HG03045 (cell line): ENCODE data around the gene KIAA1755.

Experiments used
- ATAC-seq: cut with Tn5 transposase; IDR thresholded peaks from one replicate; pipeline ENCODE4 v1.9.1; 2021; ENCODE audit warnings: mild to moderate bottlenecking, moderate library complexity; ENCODE audit not compliant: unreplicated experiment

The KIAA1755 gene

DNA sequence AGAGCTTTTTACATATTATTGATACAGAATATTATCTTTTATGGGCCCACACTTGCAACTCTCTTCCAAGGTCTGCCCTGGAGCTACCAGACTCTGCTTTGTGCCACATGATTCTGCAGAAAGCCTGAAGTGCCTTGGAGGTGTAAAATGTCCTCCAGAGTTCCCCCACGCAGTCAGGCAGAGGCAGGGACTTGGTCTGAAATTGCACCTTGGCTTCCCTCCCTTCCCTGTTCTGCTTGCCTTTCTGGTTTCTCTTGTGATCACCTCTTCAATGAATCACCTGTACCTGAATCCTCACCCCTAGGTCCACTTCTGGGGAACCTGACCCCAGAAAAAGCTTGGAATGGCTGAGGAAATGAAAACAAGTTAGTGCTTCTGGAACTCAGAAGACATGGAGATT, 52.4 kb downstream of the KIAA1755 start:
- ATAC-seq, result no peak

DNA sequence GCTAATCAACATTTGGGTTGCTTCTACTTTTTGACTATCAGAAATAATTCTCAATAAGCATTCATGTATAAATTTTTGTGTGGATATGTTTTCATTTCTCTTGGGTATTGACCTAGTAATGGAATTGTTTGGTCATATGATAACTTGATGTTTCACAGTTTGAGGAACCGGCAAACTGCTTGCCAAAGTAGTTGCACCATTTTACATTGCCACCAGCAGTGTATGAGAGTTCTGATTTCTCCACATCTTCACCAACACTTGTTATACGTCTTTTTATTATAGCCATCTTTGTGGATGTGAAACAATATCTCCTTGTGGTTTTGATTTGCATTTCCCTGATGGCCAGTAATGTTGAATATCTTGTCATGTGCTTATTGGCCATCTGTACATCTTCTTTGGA, 52.9 kb downstream of the KIAA1755 start:
- no peak for ATAC-seq

DNA sequence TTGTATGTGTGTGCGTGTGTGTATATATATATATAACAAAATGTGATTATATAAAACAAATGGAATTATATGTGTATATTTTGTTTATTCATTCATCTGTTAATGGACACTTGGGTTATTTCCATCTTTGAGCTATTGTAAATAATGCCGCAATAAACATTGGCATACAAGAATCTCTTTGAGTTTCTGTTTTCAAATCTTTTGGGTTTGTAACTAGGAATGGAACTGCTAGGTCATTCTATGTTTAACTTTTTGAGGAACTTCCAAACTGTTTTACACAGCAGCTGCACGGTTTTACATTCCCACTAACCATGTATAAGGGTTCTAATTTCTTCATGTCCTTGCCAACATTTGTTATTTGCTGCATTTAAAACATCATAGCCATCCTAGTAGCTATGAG, 55.5 kb downstream of the KIAA1755 start:
- ATAC-seq, result no peak

DNA sequence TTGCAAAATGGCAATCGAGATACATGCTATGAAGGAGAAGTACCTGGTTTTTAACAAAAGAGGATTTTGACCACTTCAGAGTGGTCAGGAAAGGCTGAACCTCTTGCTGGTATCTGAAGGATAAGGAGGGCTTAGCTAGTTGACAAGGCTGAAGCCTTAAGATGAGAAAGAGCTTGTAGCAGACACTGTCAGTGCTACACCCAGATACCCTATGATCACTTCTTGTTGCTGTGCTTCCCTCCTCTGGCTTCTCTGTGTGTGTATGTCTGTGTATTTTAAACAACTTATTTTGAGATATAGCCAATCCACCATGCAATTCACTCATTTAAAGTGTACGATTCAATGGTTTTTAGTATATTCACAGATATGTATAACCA, 56.6 kb downstream of the KIAA1755 start:
- no peak for ATAC-seq

DNA sequence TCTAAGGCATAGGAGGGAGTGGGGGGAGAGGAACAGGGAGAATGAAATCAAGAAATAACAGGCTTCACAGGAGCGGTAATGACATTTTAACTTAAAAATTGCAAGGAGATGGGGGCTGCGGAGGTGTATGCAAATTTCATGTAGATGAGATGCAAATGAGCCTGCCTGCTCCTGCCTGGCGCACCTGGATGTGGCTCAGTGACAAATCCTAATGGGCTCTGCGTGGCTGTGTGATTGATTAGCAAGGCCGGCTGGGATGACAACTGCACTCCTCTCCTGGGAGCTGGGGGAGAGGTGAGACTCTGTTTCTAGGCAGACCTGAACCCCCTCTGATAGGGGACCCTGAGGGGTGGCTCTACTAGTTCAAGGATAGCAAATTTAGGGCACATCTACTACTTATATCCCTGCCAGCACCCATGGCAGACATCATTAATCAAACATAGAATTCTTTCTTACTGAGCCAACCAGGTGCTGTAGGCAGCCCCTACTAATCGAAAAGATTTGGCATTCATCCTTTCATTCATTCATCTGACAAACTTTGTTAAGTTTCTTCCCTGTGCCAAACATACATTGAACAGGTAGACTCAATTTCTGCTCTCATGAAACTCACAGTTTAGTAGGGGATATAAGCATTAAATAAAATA, 57.1 kb downstream of the KIAA1755 start:
- no peak for ATAC-seq

DNA sequence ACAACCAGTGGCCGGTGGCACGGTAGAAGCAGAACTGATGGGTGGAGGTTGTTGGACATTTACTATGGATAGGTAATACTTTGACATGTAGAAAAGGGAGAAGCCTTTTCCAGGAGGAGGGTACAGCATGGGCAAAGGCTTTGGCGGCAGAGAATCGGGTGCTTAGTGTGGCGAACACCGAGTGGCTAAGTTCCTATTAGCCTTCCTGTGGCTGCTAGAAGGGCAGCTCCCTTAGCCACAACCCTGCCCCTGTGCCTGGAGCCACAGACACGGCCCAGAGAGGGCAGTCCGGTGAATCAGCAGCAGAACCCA, 57.6 kb downstream of the KIAA1755 start:
- no peak for ATAC-seq

DNA sequence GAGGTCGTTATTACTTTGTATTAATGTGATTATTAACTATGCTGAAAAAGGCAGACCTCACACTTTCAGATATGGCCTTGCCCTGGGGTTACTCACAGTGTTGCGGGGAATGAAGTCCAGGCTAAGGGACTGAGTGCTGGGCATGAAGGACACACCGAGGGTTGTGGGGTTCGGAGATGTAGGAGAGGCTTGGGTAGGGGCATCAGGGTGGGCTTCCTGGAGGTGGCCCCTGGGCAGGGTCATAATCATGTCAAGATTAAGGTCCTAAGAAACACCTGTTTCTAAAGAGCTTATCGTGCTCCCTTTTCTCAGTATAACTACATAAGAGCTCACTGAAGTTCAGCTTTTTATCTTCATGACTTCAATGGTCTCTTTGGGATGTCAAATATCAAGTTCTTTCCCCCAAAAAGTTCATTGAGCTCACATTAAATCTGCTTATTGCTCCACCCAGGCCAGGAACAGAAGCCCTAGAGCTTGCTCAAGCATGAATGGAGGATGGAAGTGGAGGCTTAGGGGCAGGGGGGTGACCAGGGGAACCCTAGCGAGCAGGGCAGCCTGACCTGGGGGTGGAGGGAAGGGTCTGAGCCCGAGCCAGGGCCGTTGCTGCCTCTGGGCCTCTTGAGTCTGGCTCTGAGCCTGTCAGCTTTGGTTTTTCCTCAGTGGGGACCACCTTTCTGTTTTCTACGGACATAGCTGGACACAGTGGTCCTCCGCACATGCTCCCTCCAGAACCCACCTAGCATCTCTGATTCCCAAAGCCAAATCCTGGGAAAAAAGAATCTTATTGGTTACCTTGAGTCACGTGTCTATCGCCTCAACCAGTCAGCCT, 58.2 kb downstream of the KIAA1755 start:
- no peak for ATAC-seq

DNA sequence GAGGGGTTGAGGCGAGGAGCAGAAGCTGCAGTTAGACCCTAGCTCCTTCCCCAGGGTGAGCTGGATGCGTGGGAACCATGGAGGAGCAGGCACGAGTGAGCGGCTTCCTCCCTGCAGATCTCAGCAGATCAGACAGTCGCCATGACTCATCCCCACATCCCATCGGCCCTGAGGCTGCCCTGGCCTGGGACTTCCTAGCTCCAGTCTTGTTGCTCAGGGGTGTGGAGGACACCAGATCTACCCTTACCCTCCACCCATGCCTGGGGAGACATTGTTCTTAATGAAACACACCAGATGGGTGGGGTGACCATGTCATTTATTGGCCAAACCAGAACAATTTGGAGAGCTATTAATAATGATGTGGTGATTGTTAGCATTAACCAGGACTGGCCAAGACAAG, 59.2 kb downstream of the KIAA1755 start:
- no peak for ATAC-seq

DNA sequence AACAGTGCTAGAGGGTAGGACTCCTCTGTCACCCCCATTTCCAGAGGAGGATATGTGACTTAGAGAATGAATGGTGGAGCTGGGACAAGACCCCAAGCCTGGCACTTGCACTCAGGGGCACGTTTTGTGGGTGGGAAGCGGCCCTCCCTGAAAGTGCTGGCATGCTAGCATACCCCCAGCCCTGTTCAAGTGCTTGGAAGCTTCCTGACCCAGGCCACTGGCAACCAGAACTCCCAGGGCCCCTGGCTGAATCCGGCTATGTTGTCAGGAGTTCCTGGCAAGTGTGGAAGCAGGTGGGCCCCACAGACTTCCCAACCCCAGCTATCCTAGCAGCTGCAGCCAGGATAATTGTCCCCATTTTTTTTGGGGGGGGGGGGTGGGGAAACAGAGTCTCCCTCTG, 59.9 kb downstream of the KIAA1755 start:
- ATAC-seq, result no peak

DNA sequence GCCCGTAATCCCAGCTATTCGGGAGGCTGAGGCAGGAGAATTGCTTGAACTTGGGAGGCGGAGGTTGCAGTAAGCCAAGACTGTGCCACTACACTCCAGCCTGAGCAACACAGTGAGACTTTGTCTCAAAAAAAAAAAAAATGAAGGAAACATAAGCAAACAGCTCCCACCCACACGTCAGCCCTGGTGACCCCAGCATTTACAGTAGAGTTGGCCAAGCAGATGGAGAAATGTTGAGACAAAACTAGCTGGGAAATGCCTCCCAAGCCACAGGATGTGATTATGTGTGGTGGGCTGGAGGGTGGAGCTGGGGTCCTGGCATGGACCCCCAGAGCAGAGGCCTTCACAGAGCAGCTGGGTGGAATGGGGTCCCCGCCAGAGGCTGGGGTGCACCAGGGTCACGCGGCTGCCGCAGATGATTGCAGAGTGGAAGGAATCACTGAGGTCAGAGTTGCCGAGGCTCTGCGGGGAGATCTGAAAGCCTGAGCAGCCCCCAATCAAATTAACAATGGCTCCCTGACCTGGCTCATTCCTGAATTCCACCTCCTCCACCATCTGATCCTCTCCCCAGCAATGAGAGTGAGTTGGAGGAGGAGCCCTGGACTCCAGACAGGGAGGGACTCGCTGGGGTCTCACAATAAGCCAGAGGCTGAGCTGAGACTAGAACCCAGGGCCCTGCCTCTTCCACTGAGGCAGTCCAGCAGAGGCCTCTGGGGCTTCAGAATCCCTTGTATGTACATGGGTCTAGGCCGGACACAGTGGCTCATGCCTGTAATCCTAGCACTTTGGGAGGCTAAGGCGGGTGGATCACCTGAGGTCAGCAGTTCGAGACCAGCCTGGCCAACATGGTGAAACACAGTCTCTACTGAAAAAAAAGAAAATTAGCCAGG, 60.8 kb downstream of the KIAA1755 start:
- no peak for ATAC-seq

DNA sequence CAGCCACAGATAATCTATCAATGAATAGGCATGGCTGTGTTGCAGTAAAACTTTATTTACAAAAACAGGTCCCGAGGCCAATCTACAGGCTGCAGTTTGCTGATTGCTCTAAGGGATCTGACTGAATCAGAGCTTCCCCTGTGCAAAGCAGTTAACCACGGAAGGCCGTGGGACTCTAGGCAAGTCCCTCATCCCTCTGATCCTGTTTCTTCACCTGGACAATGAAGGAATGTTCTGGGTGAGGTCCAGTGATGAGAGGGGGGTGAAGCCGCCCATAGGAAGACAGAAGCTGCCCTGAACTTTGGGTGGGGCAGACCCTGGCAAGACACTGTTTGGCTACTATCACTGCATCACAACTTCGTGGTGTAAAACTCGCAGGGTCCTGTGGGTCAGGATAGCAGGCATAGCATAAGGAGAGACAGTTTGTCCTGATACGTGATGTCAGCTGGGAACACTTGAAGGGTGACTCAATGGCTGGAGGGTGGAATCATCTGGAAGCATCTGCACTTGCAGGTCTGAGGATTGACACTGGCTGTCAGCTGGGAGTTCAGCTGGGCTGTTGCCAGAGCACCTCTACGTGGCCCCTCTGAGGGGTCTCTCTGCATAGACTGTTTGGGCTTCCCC, 62.2 kb downstream of the KIAA1755 start:
- no peak for ATAC-seq

DNA sequence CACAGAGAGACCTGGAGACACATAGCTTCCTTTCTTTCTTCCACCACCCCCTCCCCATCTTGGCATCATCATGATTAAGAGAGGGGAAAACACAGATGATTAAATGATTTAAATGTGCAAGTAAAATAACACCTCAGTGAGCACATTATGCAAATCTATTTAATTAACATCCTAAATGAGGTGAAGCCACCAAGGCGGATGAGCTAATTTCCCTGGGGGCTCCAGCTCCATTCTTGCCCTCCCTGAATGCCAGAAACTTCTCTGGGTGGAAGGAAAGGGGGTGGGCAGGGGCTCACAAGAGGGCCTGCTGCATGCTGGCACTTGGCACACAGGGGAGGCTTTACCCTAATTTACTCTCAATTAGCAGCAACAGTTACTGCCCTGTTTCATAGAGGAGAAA, 62.9 kb downstream of the KIAA1755 start:
- ATAC-seq, result no peak

DNA sequence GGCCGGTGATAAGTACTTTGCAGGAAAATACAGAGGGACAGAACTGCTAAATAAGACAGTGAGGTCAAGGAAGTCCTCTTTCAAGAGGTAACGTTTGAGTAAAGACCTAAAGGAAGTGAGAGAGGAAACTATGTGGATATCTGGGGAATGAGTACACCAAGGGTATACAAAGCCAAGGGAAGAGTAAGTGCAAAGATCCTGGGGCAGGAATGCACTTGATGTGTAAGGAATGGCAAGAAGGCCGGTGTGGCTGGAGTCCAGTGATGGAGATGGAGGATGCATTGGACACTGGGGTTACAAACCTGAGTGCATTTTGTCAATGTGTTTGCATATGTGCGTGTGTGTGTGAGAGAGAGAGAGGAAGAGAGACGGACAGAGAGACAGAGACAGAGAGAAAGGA, 63.3 kb downstream of the KIAA1755 start:
- ATAC-seq, result no peak

DNA sequence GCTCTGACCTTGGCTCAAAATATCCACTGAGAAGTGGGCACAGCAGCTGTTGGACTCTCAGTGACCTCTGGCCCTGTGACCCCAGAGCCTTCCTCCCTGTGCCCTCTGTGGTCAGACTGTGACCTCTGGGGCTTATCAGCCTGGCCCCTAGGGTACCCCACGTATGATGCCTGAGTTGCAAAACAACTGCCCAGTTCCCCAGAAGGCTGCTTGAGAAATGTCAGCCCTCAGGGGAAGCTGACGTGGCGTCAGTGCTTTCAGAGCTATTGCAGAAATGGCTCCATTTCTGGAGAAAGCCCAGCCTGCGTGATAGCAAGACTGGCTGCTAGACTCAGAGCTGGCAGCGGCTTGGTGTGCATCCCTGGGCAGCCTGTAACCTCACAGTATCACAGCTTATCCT, 63.9 kb downstream of the KIAA1755 start:
- ATAC-seq, result no peak

DNA sequence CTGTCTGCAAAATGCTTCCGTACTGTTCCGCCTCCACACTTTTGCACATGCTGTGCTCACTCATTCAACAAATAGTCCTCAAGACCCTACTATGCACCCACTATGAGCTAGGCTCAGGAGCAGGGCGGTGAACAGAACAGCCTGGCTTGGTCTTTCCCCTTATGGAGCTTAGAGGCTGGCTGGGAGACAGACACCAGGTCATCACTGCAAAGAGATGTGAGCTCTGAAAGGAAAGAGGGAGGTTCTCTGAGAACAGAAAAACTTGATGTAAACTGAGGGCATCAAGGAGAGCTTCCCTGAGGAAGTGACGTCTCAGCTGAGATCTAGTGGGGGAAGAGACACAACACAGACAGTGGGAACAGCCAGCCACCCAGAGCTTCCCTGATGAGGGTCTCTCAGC, 64.5 kb downstream of the KIAA1755 start:
- ATAC-seq, result no peak

DNA sequence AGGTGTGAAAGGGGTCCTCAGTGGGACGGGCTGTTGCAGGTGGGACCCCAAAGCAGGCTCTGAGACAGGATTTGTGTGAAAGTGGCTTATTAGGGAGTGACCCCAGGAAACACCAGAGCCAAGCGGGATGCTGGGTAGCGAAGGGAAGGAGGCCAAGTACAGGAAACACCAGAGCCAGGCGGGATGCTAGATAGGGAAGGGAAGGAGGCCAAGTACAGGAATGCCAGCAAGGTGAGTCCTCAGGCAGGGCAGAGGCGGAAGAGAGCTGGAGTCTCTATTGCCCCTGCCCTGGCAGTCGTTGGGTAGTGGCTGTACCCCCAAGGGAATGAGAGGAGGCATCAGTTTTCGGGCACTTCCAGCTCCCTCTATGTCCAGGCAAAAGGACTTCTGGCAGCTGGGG, 65.0 kb downstream of the KIAA1755 start:
- no peak for ATAC-seq

DNA sequence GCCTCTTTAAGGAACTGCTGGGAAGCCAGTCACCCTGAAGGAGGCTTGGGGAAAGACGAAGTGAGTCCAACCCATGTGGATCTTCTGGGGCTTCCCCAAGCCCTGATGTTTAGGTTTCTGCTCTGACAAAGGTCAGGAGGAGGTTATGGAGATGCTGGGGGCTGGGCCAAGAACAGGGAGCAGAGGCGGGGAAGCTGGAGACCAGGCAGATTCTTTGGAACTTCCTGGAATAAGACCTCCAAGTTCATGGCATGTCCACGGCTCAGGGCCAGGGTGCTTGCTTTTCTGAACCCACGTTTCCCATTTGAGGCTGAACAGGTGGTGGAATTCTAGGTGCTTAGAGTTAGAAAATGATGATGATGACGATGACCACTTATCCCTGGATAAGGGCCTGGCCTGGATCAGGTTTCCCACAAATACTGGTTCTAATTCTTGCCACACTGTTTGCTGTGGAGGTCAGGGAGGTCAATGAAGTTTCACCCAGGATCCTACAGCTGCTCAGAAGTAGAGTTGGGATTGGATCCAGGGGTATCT, 65.5 kb downstream of the KIAA1755 start:
- ATAC-seq, result no peak

DNA sequence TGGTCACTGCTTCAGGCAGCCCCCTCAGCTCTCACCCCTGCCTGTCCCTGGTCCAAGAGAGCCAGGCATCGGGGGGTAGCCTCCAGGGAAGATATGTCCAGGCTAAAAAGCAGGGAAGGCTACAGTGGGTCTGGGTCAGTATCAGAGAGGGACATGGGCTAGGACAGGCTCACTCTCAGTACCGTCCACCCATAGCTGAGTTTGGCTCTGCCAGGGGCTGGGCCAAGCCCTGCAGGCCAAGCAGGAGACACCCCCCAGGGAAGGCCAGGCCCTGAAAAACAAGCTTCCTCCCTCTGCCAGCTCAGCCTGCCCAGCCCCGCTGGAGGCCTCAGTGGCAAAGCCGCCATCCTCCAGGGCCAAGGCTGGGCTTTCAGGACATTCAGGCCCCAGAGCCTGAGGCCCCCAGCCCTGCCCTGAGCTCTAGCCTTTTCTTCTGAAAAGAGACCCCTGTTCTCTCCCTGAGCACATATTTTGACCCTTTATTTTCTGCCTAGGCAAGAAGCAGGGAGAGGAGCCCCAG, 66.9 kb downstream of the KIAA1755 start:
- no peak for ATAC-seq

DNA sequence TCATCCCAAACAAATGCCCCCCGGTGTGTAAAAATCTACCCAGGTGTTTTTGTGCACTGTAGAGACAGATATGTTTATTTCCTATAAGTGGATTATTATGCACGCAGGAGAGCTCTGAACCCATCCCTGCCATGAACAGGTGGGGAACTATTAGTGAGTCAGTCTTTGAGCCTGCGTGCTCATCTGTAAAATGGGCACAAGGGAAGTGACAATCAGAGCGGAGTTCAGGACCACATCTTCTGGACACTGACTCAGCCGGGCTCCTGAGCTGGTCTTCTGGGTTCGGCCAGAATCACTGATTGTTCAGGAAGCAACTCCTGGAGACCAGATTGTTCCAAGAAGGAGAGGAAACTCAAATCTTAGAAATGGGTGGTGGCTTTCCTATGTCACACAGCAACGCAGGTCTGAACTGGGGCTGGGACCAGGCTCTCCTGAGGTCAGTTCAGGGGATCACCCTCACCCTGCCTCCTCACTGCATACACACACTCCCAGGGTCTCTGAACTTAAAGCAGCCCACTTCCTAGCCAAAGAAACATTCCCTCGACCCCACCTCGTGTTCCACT, 68.1 kb downstream of the KIAA1755 start:
- no peak for ATAC-seq

DNA sequence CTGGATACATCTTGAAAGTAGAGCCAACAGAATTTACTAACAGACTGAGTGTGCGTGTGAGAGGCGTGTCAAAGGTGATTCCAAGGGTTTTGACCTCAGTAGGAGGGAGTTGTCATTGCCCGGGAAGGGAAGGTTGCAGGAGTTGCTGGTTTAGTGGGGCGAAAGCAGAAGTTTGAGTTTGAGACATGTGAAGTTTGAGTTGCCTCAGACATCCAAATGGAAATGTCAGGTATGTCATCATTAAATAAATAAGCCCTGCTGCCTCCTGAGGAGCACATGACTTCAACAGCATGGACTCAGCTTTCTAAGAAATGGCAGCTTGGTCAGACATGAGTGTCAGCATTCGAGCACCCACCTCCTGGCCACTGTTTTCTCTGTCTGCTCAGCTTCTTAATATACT, 68.9 kb downstream of the KIAA1755 start:
- no peak for ATAC-seq

DNA sequence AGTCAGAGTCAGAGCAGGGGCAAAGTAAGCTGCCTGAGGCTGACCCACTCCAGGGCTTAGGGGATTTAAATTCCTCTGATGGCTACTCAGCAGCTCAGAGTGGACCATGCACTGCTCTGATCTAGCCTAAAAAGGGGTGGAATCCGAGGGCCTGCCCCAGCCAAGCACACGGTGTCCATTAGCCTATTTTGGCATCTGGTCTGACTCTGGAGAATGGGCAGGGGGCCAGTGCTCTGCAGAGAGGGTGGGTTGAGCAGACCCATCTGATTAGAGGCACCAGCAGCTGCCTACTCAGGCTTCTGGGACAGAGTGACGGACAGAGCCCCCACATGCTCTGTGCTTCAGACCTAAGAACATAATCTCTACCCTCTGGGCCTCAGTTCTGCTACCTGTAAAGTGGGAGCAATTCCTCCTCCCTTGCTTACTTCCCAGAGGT, 69.6 kb downstream of the KIAA1755 start:
- no peak for ATAC-seq
